ENCODE measurements around the gene NECTIN2. TPM values are rescaled to one million over a fixed set of nuclear protein-coding genes. Genes with fewer than 3 reads are reported as not detected.

The NECTIN2 gene
- total RNA-seq, 1 experiment from 2014 or later = 96.3 TPM

GRCh38 chr19:44931541-44931940, 85.4 kb downstream of the NECTIN2 start:
- CTCF ChIA-PET = no interaction called here
- DNase-seq (ENCODE audit: low read depth, low spot score) = no peak

More at GRCh38 chr19:44931541-44931940, 85.4 kb downstream of the NECTIN2 start:
- H3K4me3 ChIP-seq (replicated peaks in 1 of 2; ENCODE audit: low read depth in 1 of 2, low read length in 2 of 2) = no peak overlapping the region
- ChIA-PET RAD21 (ENCODE audit: low non-redundant PET in 1 of 2, low total read pairs in 2 of 2, uncharacterized antibody in 2 of 2, unreplicated experiment in 2 of 2) (no interaction called here), POLR2A (no interaction called here)
- peaks cover 0 to 13% of the 10 kb centered on the region in 2 experiments; a peak in 3 of 4 replicates for H3K4me1 ChIP-seq (ENCODE audit: control insufficient read depth in 1 of 2, insufficient read depth in 2 of 2, low read length in 2 of 2)
- no peak overlapping the region for H3K9ac ChIP-seq (ENCODE audit: low read length)
- H3K36me3 ChIP-seq (ENCODE audit: control insufficient read depth in 1 of 2, insufficient read depth in 2 of 2, low read length in 2 of 2) = no peaks in the 10 kb centered on the region
- H3K79me2 ChIP-seq (ENCODE audit: insufficient read depth, low read length) = no peaks in the 10 kb centered on the region
- H3K27me3 ChIP-seq (ENCODE audit: insufficient read depth, low read length) = no peaks in the 10 kb centered on the region
- TF ChIP-seq POLR2AphosphoS5 (IDR thresholded peaks at IDR 0.05; ENCODE audit: low read depth, low read length) (no peak), POLR2A (IDR thresholded peaks at IDR 0.05; ENCODE audit: borderline replicate concordance, extremely low read depth, insufficient read depth, insufficient read length) (no peak), ELF1 (IDR thresholded peaks at IDR 0.05; ENCODE audit: borderline replicate concordance, low read depth) (no peak), SP1 (IDR thresholded peaks at IDR 0.05; ENCODE audit: low read depth) (no peak), CEBPB (IDR thresholded peaks at IDR 0.05; ENCODE audit: low read depth) (no peak), SIN3A (IDR thresholded peaks at IDR 0.05; ENCODE audit: low read depth) (no peak), ZFX (IDR thresholded peaks at IDR 0.05) (no peak)
- H3K27ac ChIP-seq (ENCODE audit: low read depth, low read length) = no peak overlapping the region
- H2AFZ ChIP-seq (ENCODE audit: low read depth, low read length, poor library complexity, severe bottlenecking) = no peak overlapping the region
- intact Hi-C loops (cut with micrococcal nuclease) = no loop called here
- no peaks in the 10 kb centered on the region for H4K20me1 ChIP-seq (ENCODE audit: insufficient read depth)
- ATAC-seq = no peak
- no peaks in the 10 kb centered on the region for H3K9me2 ChIP-seq (ENCODE audit: insufficient read depth)
- H3K4me2 ChIP-seq (ENCODE audit: low read length) = no peak overlapping the region
- BruUV-seq (replicated peaks) = no TSS peak
- no peaks in the 10 kb centered on the region for H3K9me3 ChIP-seq (ENCODE audit: control insufficient read depth in 1 of 2, insufficient read depth in 1 of 2, low read depth in 1 of 2, low read length in 2 of 2)

Other genes with a start within 250 kb of the NECTIN2 start
- gene IGSF23, start 232.7 kb upstream of the NECTIN2 start, total RNA-seq (2021; ENCODE audit: unreplicated experiment) = not detected
- gene PVR, start 202.4 kb upstream of the NECTIN2 start, total RNA-seq (2021; ENCODE audit: unreplicated experiment) = 62.0 TPM
- 4.0 TPM for gene CEACAM19, start 174.8 kb upstream of the NECTIN2 start, total RNA-seq (2021; ENCODE audit: unreplicated experiment)
- not detected for gene CEACAM16, start 147.1 kb upstream of the NECTIN2 start, total RNA-seq (2021; ENCODE audit: unreplicated experiment)
- gene BCL3, start 97.6 kb upstream of the NECTIN2 start, total RNA-seq (2021; ENCODE audit: unreplicated experiment) = 37.9 TPM
- gene CBLC, start 68.4 kb upstream of the NECTIN2 start, total RNA-seq (2021; ENCODE audit: unreplicated experiment) = 54.3 TPM
- gene BCAM, start 37.2 kb upstream of the NECTIN2 start, total RNA-seq (2021; ENCODE audit: unreplicated experiment) = 78.7 TPM
- gene TOMM40, start 45.0 kb downstream of the NECTIN2 start, total RNA-seq (2021; ENCODE audit: unreplicated experiment) = 178 TPM
- 7.2 TPM for gene APOE, start 59.5 kb downstream of the NECTIN2 start, total RNA-seq (2021; ENCODE audit: unreplicated experiment)
- 5.1 TPM for gene APOC1, start 68.3 kb downstream of the NECTIN2 start, total RNA-seq (2021; ENCODE audit: unreplicated experiment)
- not detected for gene APOC4, start 95.9 kb downstream of the NECTIN2 start, total RNA-seq (2021; ENCODE audit: unreplicated experiment)
- not detected for gene APOC2, start 99.8 kb downstream of the NECTIN2 start, total RNA-seq (2021; ENCODE audit: unreplicated experiment)
- gene CLPTM1, start 109.1 kb downstream of the NECTIN2 start, total RNA-seq (2021; ENCODE audit: unreplicated experiment) = 102 TPM
- gene RELB, start 155.2 kb downstream of the NECTIN2 start, total RNA-seq (2021; ENCODE audit: unreplicated experiment) = 12.9 TPM
- gene CLASRP, start 192.7 kb downstream of the NECTIN2 start, total RNA-seq (2021; ENCODE audit: unreplicated experiment) = 79.9 TPM
- 9.2 TPM for gene ZNF296, start 230.2 kb downstream of the NECTIN2 start, total RNA-seq (2021; ENCODE audit: unreplicated experiment)
- 35.4 TPM for gene GEMIN7, start 233.0 kb downstream of the NECTIN2 start, total RNA-seq (2021; ENCODE audit: unreplicated experiment)
- gene PPP1R37, start 246.9 kb downstream of the NECTIN2 start, total RNA-seq (2021; ENCODE audit: unreplicated experiment) = 32.7 TPM